ES-I3 (cell line): ENCODE data around the gene RRP36.
"Not testable (repeated sequence)": the region's sequence is repeated elsewhere in the genome, so short reads cannot be mapped to it uniquely, and the experiment has no call there.

ENCODE experiments used
- H3K36me3 ChIP-seq: 2 replicates; pipeline ENCODE4 v1.6.1; 2013; ENCODE audit warnings: mild to moderate bottlenecking, low read length, control low read depth, moderate library complexity; ENCODE audit not compliant: insufficient read depth
- H3K4me1 ChIP-seq: 2 replicates; pipeline ENCODE4 v1.6.1; 2013; ENCODE audit warnings: mild to moderate bottlenecking, control low read depth, low read length; ENCODE audit not compliant: insufficient read depth
- H3K9ac ChIP-seq: 2 replicates; pipeline ENCODE4 v1.6.1; 2013; ENCODE audit warnings: low read depth, mild to moderate bottlenecking, low read length, moderate library complexity
- H3K9me3 ChIP-seq: 2 replicates; pipeline ENCODE4 v1.6.1; 2013; ENCODE audit warnings: mild to moderate bottlenecking, low read length, moderate library complexity; ENCODE audit not compliant: control insufficient read depth, insufficient read depth

RRP36 gene

GRCh38 chr6:42988486-42989020, 32.9 kb upstream of the RRP36 start:
- no peaks in the 10 kb centered on the region for H3K9me3 ChIP-seq
- H3K9ac ChIP-seq, result no peak overlapping the region
- H3K36me3 ChIP-seq, result no peaks in the 10 kb centered on the region; the same call in none of the 2 replicates
- no peaks in the 10 kb centered on the region for H3K4me1 ChIP-seq

GRCh38 chr6:42989923-42990322, 31.5 kb upstream of the RRP36 start:
- H3K4me1 ChIP-seq, result no peaks in the 10 kb centered on the region
- no peaks in the 10 kb centered on the region for H3K9me3 ChIP-seq
- H3K9ac ChIP-seq, result no peak overlapping the region
- H3K36me3 ChIP-seq, result no peaks in the 10 kb centered on the region; the same call in none of the 2 replicates

- Histone ChIP-seq H3K9ac (no peak overlapping the region), H3K36me3 (no peaks in the 10 kb centered on the region; the same call in none of the 2 replicates), H3K4me1 (no peaks in the 10 kb centered on the region), H3K9me3 (no peaks in the 10 kb centered on the region)
Measured at GRCh38 chr6:42993445-42993844, 28.0 kb upstream of the RRP36 start.

- H3K36me3 ChIP-seq, result no peaks in the 10 kb centered on the region
- H3K9ac ChIP-seq, result no peak overlapping the region
- H3K4me1 ChIP-seq, result no peaks in the 10 kb centered on the region
- H3K9me3 ChIP-seq, result no peaks in the 10 kb centered on the region
Measured at GRCh38 chr6:42996513-42996912, 24.9 kb upstream of the RRP36 start.

- H3K4me1 ChIP-seq, H3K36me3 ChIP-seq, H3K9me3 ChIP-seq, H3K9ac ChIP-seq: not testable (repeated sequence)
Measured at GRCh38 chr6:42998205-42998604, 23.2 kb upstream of the RRP36 start.

- Histone ChIP-seq H3K4me1 (peaks cover 5% of the 10 kb centered on the region; the same call in 1 of the 2 replicates), H3K36me3 (no peaks in the 10 kb centered on the region), H3K9me3 (no peaks in the 10 kb centered on the region), H3K9ac (no peak overlapping the region)
Measured at GRCh38 chr6:43001843-43002242, 19.6 kb upstream of the RRP36 start.

- no peaks in the 10 kb centered on the region for H3K9me3 ChIP-seq
- no peak overlapping the region for H3K9ac ChIP-seq
- H3K36me3 ChIP-seq, result peaks cover 15% of the 10 kb centered on the region
- peaks cover 5% of the 10 kb centered on the region; the same call in 1 of the 2 replicates for H3K4me1 ChIP-seq
Measured at GRCh38 chr6:43005844-43006243, 15.6 kb upstream of the RRP36 start.

- no peak overlapping the region for H3K9ac ChIP-seq
Measured at GRCh38 chr6:43006251-43006650, 15.2 kb upstream of the RRP36 start.

GRCh38 chr6:43007126-43007525, 14.3 kb upstream of the RRP36 start:
- Histone ChIP-seq H3K4me1 (peaks cover 5% of the 10 kb centered on the region; the same call in 1 of the 2 replicates), H3K9ac (no peak overlapping the region), H3K9me3 (no peaks in the 10 kb centered on the region), H3K36me3 (peaks cover 15% of the 10 kb centered on the region)

More at GRCh38 chr6:43006251-43006650, 15.2 kb upstream of the RRP36 start:
- peaks cover 15% of the 10 kb centered on the region for H3K36me3 ChIP-seq
- H3K9me3 ChIP-seq, result no peaks in the 10 kb centered on the region
- H3K4me1 ChIP-seq, result peaks cover 5% of the 10 kb centered on the region; the same call in 1 of the 2 replicates

- H3K4me1 ChIP-seq, result 0 out of 2 replicates have a peak, but pooled peaks cover 4% of the 10 kb centered on the region
- no peaks in the 10 kb centered on the region for H3K9me3 ChIP-seq
- H3K36me3 ChIP-seq, result peaks cover 15% of the 10 kb centered on the region
- no peak overlapping the region for H3K9ac ChIP-seq
Measured at GRCh38 chr6:43009124-43009523, 12.3 kb upstream of the RRP36 start.

GRCh38 chr6:43011207-43011606, 10.2 kb upstream of the RRP36 start:
- peaks cover 15% of the 10 kb centered on the region for H3K36me3 ChIP-seq
- no peak overlapping the region for H3K9ac ChIP-seq
- no peaks in the 10 kb centered on the region for H3K9me3 ChIP-seq
- H3K4me1 ChIP-seq, result 0 out of 2 replicates have a peak, but pooled peaks cover 4% of the 10 kb centered on the region

- 0 out of 2 replicates have a peak, but pooled peaks cover 4% of the 10 kb centered on the region for H3K4me1 ChIP-seq
- H3K36me3 ChIP-seq, result peaks cover 15% of the 10 kb centered on the region
- H3K9ac ChIP-seq, result no peak overlapping the region
- no peaks in the 10 kb centered on the region for H3K9me3 ChIP-seq
Measured at GRCh38 chr6:43012364-43012763, 9.1 kb upstream of the RRP36 start.

GRCh38 chr6:43013097-43013842, 8.2 kb upstream of the RRP36 start:
- H3K36me3 ChIP-seq, result peaks cover 13% of the 10 kb centered on the region
- H3K9me3 ChIP-seq, result no peaks in the 10 kb centered on the region
- H3K4me1 ChIP-seq, result 0 out of 2 replicates have a peak, but pooled peaks cover 4% of the 10 kb centered on the region
- H3K9ac ChIP-seq, result peak overlapping the region; percentile 69

GRCh38 chr6:43013843-43014433, 7.5 kb upstream of the RRP36 start, which contains the start of the genes KLHDC3 and MEA1:
Gene KLHDC3, plus strand, starts transcription at chr6:43014249. Its CDS starts 2,944 bp downstream, at chr6:43017193.
Gene MEA1, minus strand, starts transcription at chr6:43013946. Its CDS starts 133 bp downstream, at chr6:43013813.
- Histone ChIP-seq H3K9ac (peak within 1 kb of the TSS; percentile 72), H3K9me3 (no peaks in the 10 kb centered on the region), H3K4me1 (0 out of 2 replicates have a peak, but pooled peaks cover 4% of the 10 kb centered on the region), H3K36me3 (peaks cover 11% of the 10 kb centered on the region; the same call in 1 of the 2 replicates)
